HCT116 (cell line): ENCODE measurements around the gene CHD3. TPM values are rescaled to one million over a fixed set of nuclear protein-coding genes. Genes with fewer than 3 reads are reported as not detected.
A peak's percentile ranks its signal among the peaks of the same experiment; 100 is the strongest.
"Not testable (repeated sequence)": the region's sequence is repeated elsewhere in the genome, so short reads cannot be mapped to it uniquely, and the experiment has no call there.

Experiments used
- ATAC-seq: fragments of 200-7000 bp; cut with Tn5 transposase; 2 replicates; pipeline ENCODE4 v1.9.1; 2020; ENCODE audit warnings: mild to moderate bottlenecking, moderate library complexity
- BruUV-seq: library from RNA; stranded (reverse); fragments of 400-500 nt; replicated peaks from 2 replicates; lab custom pipeline; 2021; lab: Mats Ljungman, UMichigan
- CTCF ChIA-PET: fragments of 300-600 bp; sonication (Branson Sonifier 250); formaldehyde crosslinking; loops from one replicate; lab custom pipeline; 2021; ENCODE audit warnings: antibody characterized with exemption; lab: Charles Lee
- POLR2A ChIA-PET: fragments of 300-600, 350-600 bp; sonication (Branson Sonifier 250); formaldehyde crosslinking; loops from one replicate; lab custom pipeline; 2021; ENCODE audit warnings: antibody characterized with exemption; lab: Charles Lee
- RAD21 ChIA-PET, 2 experiments: fragments of 300-600 bp; sonication (Branson Sonifier 250); formaldehyde crosslinking; loops; one replicate each; lab custom pipeline; 2023; ENCODE audit warnings: low total read pairs in 2 of 2; ENCODE audit not compliant: uncharacterized antibody in 2 of 2, unreplicated experiment in 2 of 2, low non-redundant PET in 1 of 2; lab: Charles Lee
- DNase-seq: peaks from one replicate; pipeline ENCODE4 v3.0.0-alpha.2; 2010; ENCODE audit warnings: low read depth, low spot score
- H2AFZ ChIP-seq: fragments of 200-600 bp; shearing (Covaris generic), sonication (generic); 2 replicates; pipeline ENCODE4 v1.6.1; 2017; ENCODE audit warnings: low read depth, mixed run types, mixed read lengths, antibody characterized with exemption, low read length; ENCODE audit not compliant: poor library complexity, severe bottlenecking
- H3K27ac ChIP-seq: 2 replicates; pipeline ENCODE4 v1.5.1; 2012; ENCODE audit warnings: low read depth, low read length
- H3K27me3 ChIP-seq: fragments of 200-600 bp; sonication (generic); 2 replicates; pipeline ENCODE4 v1.6.1; 2016; ENCODE audit warnings: mixed run types, low read length, mixed read lengths; ENCODE audit not compliant: insufficient read depth
- H3K36me3 ChIP-seq, 2 experiments: fragments of 200-500 bp in 1 of 2; fragments of 200-600 bp in 1 of 2; sonication (Bioruptor generic) in 1 of 2; sonication (generic) in 1 of 2; 2 replicates each; pipeline versions ENCODE4 v1.5.1 to v1.6.1; 2014 to 2016; ENCODE audit warnings: low read length in 2 of 2, inconsistent platforms in 1 of 2, mixed read lengths in 1 of 2, mixed run types in 1 of 2; ENCODE audit not compliant: insufficient read depth in 2 of 2, control insufficient read depth in 1 of 2
- H3K4me1 ChIP-seq, 2 experiments: fragments of 200-600 bp in 1 of 2; sonication (generic) in 1 of 2; 2 replicates each; pipeline versions ENCODE4 v1.5.1 to v1.6.1; 2012 to 2017; ENCODE audit warnings: low read length in 2 of 2, inconsistent platforms in 1 of 2, mild to moderate bottlenecking in 1 of 2, mixed read lengths in 1 of 2, mixed run types in 1 of 2, moderate library complexity in 1 of 2; ENCODE audit not compliant: insufficient read depth in 2 of 2, control insufficient read depth in 1 of 2
- H3K4me2 ChIP-seq: fragments of 200-600 bp; sonication (generic); 2 replicates; pipeline ENCODE4 v1.6.1; 2017; ENCODE audit warnings: mixed run types, low read length, mixed read lengths
- H3K4me3 ChIP-seq, 2 experiments: fragments of 200-600 bp in 1 of 2; sonication (generic) in 1 of 2; replicated peaks in 1 of 2; 2 replicates each; pipeline ENCODE4 v1.5.1; 2011 to 2016; ENCODE audit warnings: low read length in 2 of 2, control low read depth in 1 of 2, low read depth in 1 of 2, mild to moderate bottlenecking in 1 of 2, mixed read lengths in 1 of 2, mixed run types in 1 of 2
- H3K79me2 ChIP-seq: fragments of 200-600 bp; sonication (generic); 2 replicates; pipeline ENCODE4 v1.6.1; 2017; ENCODE audit warnings: mild to moderate bottlenecking, mixed run types, low read length, moderate library complexity, mixed read lengths; ENCODE audit not compliant: insufficient read depth
- H3K9ac ChIP-seq: fragments of 200-600 bp; sonication (generic); 2 replicates; pipeline ENCODE4 v1.6.1; 2016; ENCODE audit warnings: low read length, mixed read lengths
- H3K9me2 ChIP-seq: fragments of 200-600 bp; sonication (generic), shearing (Covaris generic); 2 replicates; pipeline ENCODE4 v1.6.1; 2017; ENCODE audit warnings: mixed run types, mild to moderate bottlenecking, moderate library complexity; ENCODE audit not compliant: insufficient read depth
- H3K9me3 ChIP-seq, 2 experiments: fragments of 200-500 bp in 1 of 2; fragments of 200-600 bp in 1 of 2; sonication (Bioruptor generic) in 1 of 2; sonication (generic) in 1 of 2; 2 replicates each; pipeline ENCODE4 v1.6.1; 2014 to 2017; ENCODE audit warnings: low read length in 2 of 2, mixed read lengths in 2 of 2, inconsistent platforms in 1 of 2, low read depth in 1 of 2, mild to moderate bottlenecking in 1 of 2, mixed run types in 1 of 2, moderate library complexity in 1 of 2; ENCODE audit not compliant: control insufficient read depth in 1 of 2, insufficient read depth in 1 of 2
- H4K20me1 ChIP-seq: fragments of 200-600 bp; sonication (generic), shearing (Covaris generic); 2 replicates; pipeline ENCODE4 v1.6.1; 2017; ENCODE audit warnings: mixed run types, mild to moderate bottlenecking, moderate library complexity; ENCODE audit not compliant: insufficient read depth
- ATF3 ChIP-seq: IDR thresholded peaks from 2 replicates; pipeline ENCODE4 v1.6.1; 2012
- CBX3 ChIP-seq: IDR thresholded peaks from 2 replicates; pipeline ENCODE4 v1.6.1; 2012; ENCODE audit warnings: low read depth
- EGR1 ChIP-seq: IDR thresholded peaks from 2 replicates; pipeline ENCODE4 v1.6.1; 2012; ENCODE audit warnings: low read depth
- ELF1 ChIP-seq: IDR thresholded peaks from 2 replicates; pipeline ENCODE4 v1.6.1; 2012; ENCODE audit warnings: low read depth, borderline replicate concordance
- EZH2 ChIP-seq: fragments of 200-600 bp; sonication (generic); IDR thresholded peaks from 2 replicates; pipeline ENCODE4 v1.6.1; 2017; ENCODE audit warnings: antibody characterized with exemption, mixed run types
- EZH2phosphoT487 ChIP-seq: fragments of 200-600 bp; IDR thresholded peaks from 2 replicates; pipeline ENCODE4 v1.6.1; 2018; ENCODE audit warnings: antibody characterized with exemption, borderline replicate concordance
- FOSL1 ChIP-seq: IDR thresholded peaks from 2 replicates; pipeline ENCODE4 v1.6.1; 2012; ENCODE audit warnings: low read depth
- JUND ChIP-seq: IDR thresholded peaks from 2 replicates; pipeline ENCODE4 v1.6.1; 2012
- MAX ChIP-seq: IDR thresholded peaks from 2 replicates; pipeline ENCODE4 v1.6.1; 2012
- POLR2A ChIP-seq: IDR thresholded peaks from 2 replicates; pipeline ENCODE4 v1.7.0; 2011; ENCODE audit warnings: borderline replicate concordance; ENCODE audit not compliant: insufficient read depth, insufficient read length; ENCODE audit errors: extremely low read depth
- POLR2AphosphoS5 ChIP-seq: IDR thresholded peaks from 2 replicates; pipeline ENCODE4 v1.6.1; 2011; ENCODE audit warnings: mild to moderate bottlenecking, low read depth, low read length, moderate library complexity
- SIN3A ChIP-seq: IDR thresholded peaks from 2 replicates; pipeline ENCODE4 v1.6.1; 2012; ENCODE audit warnings: low read depth
- SP1 ChIP-seq: IDR thresholded peaks from 2 replicates; pipeline ENCODE4 v1.6.1; 2012; ENCODE audit warnings: low read depth
- TCF7L2 ChIP-seq: IDR thresholded peaks from 2 replicates; pipeline ENCODE4 v1.7.0; 2011; ENCODE audit warnings: borderline replicate concordance, inconsistent platforms; ENCODE audit not compliant: insufficient read depth, insufficient read length; ENCODE audit errors: extremely low read depth
- ZFX ChIP-seq: fragments of 450-650 bp; IDR thresholded peaks from 2 replicates; pipeline ENCODE4 v1.6.1; 2017
- intact Hi-C: fragments of 100-400 bp; cut with micrococcal nuclease; formaldehyde crosslinking; loops from 2 replicates; pipeline ENCODE4 v1.10.0; 2022
- total RNA-seq: library from RNA; stranded (reverse); gene quantifications from one replicate; pipeline ENCODE4 v1.2.1, GENCODE V29; 2021; ENCODE audit not compliant: unreplicated experiment

CHD3 gene
- total RNA-seq, 1 experiment from 2014 or later: 54.8 TPM

GRCh38 chr17:7864384-7864783, 24.2 kb upstream of the CHD3 start:
- Histone ChIP-seq H3K36me3 (peaks cover 8 to 27% of the 10 kb centered on the region in 2 experiments; a peak in 3 of 4 replicates), H3K4me2 (peak overlapping the region; percentile 17; the same call in 1 of the 2 replicates), H3K4me1 (peaks cover 3 to 15% of the 10 kb centered on the region in 2 experiments), H3K79me2 (peaks cover 17% of the 10 kb centered on the region)
- H4K20me1 ChIP-seq, H3K9ac ChIP-seq, DNase-seq, H2AFZ ChIP-seq, BruUV-seq, intact Hi-C loops, H3K9me2 ChIP-seq, H3K4me3 ChIP-seq, H3K9me3 ChIP-seq, H3K27me3 ChIP-seq, H3K27ac ChIP-seq: not testable (repeated sequence)
- ChIA-PET POLR2A (interaction anchor here (1.0 kb wide), 1 partner anchor 124 kb away, joined by 3 read pairs; no protein-coding TSS in a partner anchor), RAD21 (interaction anchor here (0.5 to 0.9 kb wide), 2 partner anchors 124 to 176 kb away, joined by 3 to 5 read pairs; no protein-coding TSS in a partner anchor), CTCF (interaction anchor here (1.0 to 4.0 kb wide), 3 partner anchors 13 to 176 kb away, joined by 3 to 31 read pairs (median 4); no protein-coding TSS in a partner anchor)
- peak; percentile 55 for ATAC-seq
- TF ChIP-seq MAX: 0 out of 2 replicates have a peak, but pooled peaks have one; percentile 19
- TF ChIP-seq JUND: peak; percentile 10; the same call in 1 of the 2 replicates

GRCh38 chr17:7864995-7865650, 23.5 kb upstream of the CHD3 start:
- Histone ChIP-seq H4K20me1 (no peaks in the 10 kb centered on the region), H3K9ac (no peak overlapping the region), H3K79me2 (peaks cover 12% of the 10 kb centered on the region; the same call in 1 of the 2 replicates)
- peak; percentile 30; the same call in 1 of the 2 replicates for ATAC-seq
- intact Hi-C loops: no loop called here
- no peak for TF ChIP-seq EGR1
- TF ChIP-seq SP1: no peak
- TF ChIP-seq CBX3: no peak
- no peak for TF ChIP-seq JUND
- TF ChIP-seq POLR2A: no peak
- TF ChIP-seq EZH2phosphoT487: no peak
- TF ChIP-seq EZH2: no peak
- no peak for TF ChIP-seq SIN3A
- no peak for TF ChIP-seq ATF3
- no peak for TF ChIP-seq FOSL1
- TF ChIP-seq ELF1: no peak
- TF ChIP-seq ZFX: no peak
- TF ChIP-seq TCF7L2: no peak
- TF ChIP-seq POLR2AphosphoS5: no peak
- TF ChIP-seq, all 23 proteins: peak for 0
- H3K4me3 ChIP-seq: no peak overlapping the region
- H3K36me3 ChIP-seq: peaks cover 8 to 20% of the 10 kb centered on the region in 2 experiments; a peak in 3 of 4 replicates
- ChIA-PET POLR2A (interaction anchor here (0.6 kb wide), 1 partner anchor 10 kb away, joined by 4 read pairs; no protein-coding TSS in a partner anchor), RAD21 (no interaction called here), CTCF (interaction anchor here (4.0 kb wide), 1 partner anchor 175 kb away, joined by 31 read pairs; no protein-coding TSS in a partner anchor)
- no TSS peak for BruUV-seq
- peaks cover 0 to 9% of the 10 kb centered on the region in 2 experiments; a peak in 1 of 4 replicates for H3K9me3 ChIP-seq
- H3K4me2 ChIP-seq: no peak overlapping the region
- no peaks in the 10 kb centered on the region for H3K9me2 ChIP-seq
- H3K27ac ChIP-seq: no peak overlapping the region
- no peaks in the 10 kb centered on the region for H3K27me3 ChIP-seq
- no peak overlapping the region for H2AFZ ChIP-seq
- DNase-seq: no peak
- H3K4me1 ChIP-seq: peaks cover 3 to 14% of the 10 kb centered on the region in 2 experiments; a peak in 3 of 4 replicates
